Activated CD4-positive, alpha-beta T cell treated with anti-CD3 and anti-CD28 coated beads, Interleukin-10, Interleukin-2, amounts not matched to agents 100 ng/mL and 50 ng/mL, durations not matched to agents 16 hours and 8 hours (primary cell): ENCODE data around the gene TENT4A.

Experiments used
- DNase-seq: peaks from one replicate; pipeline ENCODE4 v3.0.0-alpha.2; 2020

TENT4A gene

DNA sequence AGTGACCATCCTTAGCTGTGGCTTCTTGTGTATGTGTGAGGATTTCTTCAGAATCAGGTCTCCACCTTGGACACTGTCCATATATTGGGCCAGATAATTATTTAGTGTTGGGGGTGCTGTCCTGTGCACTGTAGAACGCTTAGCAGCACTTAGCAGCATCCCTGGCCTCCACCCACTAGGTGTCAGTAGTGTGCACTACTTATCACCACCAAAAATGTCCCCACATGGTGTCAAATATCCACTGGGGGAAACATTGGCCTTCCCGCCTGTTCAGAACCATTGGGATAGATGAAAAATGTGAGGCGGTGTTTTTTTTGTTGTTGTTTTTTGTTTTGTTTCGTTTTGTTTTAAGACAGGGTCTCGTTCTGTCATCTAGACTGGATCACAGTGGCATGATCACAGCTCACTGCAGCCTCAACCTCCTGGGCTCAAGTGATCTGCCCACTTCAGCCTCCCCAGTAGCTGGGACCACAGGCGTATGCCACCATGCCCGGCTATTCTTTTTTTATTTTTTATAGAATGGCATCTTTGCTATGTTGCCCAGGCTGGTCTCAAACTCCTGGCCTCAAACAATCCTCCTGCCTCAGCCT lies 67.7 kb downstream of the TENT4A start:
- peak; percentile 45 for DNase-seq

DNA sequence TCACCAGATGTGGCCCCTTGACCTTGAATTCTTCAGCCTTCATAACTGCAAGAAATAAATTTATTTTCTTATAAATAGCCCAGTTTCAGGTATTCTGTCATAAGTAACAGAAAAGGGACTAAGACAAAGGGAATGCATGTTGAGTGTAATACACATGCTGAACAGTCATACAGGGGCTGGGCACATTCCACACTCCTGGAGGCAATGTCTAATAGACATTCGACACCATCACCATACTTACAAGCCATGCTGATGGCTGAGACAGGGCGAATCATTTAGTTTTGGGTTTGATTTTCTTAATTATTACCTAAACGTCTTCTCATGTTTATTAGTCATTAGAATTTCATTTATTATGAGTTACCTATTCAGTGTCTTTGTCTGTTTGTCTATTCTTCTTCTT lies 68.5 kb downstream of the TENT4A start:
- DNase-seq: no peak

DNA sequence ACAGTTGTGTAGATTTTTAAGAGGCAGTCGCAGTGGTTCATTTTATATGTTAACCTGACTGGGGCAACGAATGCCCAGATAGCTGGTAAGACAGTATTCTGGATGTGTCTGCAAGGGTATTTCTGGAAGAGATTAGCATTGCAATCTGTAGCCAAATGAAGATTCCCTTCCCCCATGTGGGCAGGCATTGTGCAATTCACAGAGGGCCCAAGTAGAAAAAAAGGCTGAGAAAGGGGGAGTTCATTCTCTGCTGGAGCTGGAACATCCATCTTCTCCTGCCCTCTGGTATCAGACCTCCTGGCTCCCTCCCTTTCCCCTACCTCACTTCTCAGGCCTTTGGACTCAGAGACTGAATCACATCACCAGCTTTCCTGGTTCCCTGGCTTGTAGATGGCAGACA lies 70.6 kb downstream of the TENT4A start:
- DNase-seq: no peak

DNA sequence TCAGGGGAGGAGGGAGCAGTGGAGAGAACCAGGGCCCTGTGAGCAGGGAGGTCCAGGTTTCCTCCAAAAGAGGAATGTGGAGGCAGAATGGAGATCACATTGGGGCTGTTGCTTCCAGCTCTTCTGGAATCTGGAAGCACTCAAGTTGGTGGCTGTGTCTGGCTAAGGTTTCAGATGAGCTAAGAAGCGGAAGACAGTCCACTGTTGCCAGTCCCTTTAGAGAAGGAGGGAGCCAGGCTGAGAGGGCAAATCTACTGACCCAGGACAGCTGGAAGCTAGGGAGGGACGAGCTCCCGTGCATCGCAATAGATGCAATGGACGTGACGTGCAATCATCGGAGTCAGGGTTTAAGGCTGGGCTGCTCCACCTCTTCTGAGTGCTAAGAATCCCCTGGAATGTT lies 71.2 kb downstream of the TENT4A start:
- no peak for DNase-seq

DNA sequence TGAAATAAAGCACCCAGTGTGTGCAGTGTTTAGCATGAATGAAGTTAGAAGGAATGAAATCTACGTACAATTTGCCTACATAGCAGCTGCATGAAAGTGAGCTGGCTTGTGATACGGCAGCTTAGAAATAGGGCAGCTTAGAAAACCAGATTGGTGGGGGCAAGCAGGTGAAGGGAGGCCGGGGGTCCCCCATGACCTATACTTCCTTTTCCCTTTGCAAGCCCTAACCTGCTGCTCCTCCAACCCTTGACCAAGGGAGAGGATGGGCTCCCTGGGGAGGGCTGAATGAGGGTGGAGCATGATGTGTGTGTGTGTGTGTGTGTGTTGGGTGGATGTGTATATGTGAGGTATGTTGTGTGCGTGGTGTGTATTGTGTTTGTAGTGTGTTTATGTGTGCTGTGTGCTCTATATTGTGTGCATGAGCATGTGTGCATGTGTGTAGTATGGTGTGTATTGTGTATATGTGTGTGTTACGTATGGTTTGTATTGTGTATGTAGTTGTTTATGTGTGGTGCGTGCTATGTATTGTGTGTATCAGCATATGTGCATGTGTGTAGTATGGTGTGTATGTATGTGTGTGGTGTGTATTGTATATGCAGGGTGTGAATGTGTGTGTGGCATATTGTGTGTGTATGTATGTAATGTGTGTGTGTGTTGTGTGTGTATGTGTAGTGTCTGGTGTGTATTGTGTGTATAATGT lies 72.1 kb downstream of the TENT4A start:
- DNase-seq: no peak

DNA sequence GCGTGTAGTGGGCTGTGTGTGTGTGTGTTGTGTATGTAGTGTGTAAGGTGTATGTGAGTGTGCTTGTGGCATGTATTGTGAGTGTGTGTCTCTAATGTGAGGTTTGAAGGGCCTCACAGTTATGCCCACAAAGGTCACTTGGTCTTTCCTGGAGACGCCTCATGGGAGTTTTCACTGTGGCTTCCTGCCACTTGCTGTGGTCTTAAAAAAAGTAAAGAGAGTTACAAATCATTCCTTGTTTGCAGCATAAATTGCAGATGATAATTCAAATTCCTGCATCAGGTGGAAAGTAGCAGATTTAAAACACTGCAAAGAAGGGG lies 72.6 kb downstream of the TENT4A start:
- no peak for DNase-seq

DNA sequence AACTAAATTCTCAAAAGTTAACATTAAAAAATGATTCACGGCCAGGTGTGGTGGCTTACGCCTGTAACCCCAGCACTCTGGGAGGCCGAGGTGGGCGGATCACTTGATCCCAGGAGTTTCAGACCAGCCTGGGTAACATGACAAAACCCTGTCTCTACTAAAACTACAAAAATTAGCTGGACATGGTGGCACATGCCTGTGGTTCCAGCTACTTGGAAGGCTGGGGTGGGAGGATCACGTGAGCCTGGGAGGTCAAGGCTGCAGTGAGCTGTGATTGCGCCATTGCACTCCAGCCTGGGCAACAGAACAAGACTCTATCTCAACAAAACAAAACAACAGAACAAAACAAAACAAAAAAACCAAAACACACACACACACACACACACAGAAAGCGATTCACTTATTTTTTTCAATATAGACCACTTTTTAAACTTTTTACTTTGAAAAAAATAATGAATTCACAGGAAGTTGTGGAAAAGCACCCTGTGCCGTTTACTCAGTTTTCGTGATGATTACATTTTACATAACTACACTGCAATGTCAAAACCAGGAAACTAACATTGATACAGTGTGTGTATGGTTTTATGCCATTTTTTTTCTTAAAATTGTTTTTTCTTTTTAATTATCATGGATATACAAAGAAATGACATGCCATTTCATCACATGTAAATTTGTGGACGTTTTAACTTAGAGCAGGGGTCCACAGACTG lies 73.7 kb downstream of the TENT4A start:
- DNase-seq: no peak

DNA sequence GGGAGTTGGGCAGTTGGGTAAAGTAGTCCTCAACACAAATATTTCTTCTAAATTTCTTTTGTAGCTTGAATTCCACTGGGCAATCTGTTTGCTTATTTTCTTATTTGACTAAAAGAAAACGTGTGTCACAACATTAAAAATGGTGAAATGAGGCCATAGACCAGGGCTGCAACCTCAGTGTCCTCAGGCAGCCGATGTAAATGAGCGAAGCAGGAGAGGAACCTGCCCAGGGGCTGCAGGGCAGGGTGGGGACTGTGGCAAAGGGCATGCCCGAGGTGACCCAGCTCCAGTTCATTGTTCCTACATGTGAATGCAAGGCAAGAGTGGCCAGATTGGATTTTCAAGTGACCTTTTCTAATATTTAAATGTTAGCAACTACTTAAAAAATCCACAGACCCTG lies 74.7 kb downstream of the TENT4A start:
- no peak for DNase-seq

DNA sequence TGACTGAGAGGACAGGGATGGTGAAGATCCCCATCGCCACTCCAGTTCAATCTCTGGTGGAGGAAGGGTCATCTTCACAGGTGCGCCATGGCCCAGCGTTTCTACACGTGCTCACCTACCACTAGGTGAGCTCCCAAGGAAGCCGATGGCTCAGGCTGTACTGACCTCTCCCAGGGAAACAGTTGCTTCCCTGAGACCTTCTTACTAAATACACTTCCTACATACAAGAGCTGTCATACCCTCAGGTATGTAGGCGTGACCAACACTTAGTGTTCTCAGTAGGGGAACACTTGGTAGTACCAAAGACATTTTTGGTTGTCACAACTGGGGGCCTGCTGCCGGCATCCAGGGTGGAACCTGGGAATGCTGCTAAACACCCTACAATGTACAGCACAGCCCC lies 75.2 kb downstream of the TENT4A start:
- DNase-seq: no peak

DNA sequence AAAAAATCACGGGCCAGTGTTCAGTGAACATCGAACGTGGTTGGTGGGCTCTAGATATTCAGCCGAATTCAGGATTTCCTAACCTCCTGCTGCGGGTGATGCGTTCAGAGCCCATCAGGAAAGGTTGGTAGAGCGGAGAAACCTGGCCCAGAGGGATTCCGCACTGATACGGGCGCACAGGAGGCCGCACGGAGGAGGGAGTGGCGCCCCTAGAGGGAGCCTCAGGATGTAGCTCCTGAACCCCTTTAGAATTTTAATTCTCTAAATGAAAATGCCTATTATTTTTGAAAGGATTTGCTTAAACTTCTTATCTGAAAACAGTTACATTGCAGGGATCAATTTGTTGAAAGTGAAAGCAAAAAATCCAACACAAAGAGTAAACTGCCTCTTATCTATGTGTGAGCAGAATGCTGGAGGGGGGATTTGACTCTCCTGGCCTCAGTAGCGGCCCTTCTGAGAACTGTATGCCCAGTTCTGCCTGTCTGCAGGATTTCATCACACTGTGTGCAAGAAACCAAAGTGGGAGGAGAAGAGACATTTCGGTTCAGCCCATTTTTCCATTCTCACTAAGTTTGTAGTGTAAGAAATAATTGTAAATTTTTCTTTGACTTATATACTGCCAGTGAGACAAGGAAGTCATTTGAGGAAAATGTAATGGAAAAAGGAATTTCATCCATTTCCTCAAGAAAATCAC lies 75.9 kb downstream of the TENT4A start:
- no peak for DNase-seq

DNA sequence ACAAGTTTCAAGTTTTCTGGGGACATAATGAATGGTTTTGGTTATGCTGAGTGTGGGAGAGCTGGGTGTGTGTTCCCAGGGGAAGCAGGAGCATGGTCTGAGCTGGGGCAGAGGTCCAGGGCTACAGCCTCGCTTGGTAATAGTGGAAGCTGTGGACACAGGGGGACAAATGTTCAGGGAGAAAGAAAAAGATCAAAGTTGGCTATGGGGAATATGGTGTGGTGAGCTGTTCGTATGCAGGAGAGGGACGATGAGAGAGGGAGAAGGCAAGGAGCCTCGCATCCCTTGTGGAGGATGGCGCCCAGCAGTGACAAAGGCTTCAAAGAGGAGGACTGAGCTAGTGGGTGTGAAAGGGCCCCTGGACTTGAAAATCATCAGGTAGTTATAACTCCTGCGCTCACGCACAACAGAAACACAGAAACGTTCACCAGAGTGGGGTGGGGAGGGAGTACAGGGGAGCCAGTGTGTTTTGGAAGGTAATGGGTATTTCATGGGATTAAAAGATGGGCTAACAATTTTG lies 77.2 kb downstream of the TENT4A start:
- DNase-seq: no peak

DNA sequence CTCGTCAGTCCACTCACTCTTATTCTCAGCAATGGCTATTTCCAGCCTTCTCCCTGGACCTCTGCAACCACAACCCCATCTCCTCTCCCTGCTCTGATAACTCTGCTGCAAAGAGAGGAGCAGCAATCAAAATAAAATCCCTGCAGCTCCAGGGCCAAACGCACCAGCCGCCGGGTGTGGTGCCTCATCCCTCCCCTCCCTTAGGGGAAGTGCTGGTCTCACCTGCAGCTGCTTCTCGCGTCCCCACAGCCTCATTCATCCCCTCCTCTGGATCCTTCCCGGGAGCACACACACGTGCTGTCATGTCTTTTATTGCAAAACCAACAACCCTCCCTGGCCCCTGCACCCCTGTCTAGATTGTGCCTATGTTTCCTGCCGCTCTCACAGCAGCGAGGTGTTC lies 77.8 kb downstream of the TENT4A start:
- no peak for DNase-seq

DNA sequence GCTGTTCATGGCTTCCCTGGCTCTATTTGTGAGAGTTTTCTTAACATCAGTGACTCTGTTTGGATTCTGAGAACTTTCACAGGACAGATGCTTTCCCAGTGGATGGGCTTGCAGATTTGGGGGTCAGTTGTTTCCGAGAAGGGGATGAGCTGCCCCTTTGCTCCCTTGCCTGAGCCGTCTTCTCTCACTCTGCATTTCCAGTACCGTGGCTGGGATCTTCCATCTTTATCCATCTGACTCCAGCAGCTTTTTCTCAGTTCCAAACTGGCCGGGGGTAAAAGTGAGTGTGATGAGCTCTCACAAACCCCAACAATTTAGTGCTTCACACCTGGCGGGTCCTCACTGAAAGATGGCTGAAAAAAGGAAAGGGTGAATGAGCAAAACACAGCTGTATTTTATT lies 79.1 kb downstream of the TENT4A start:
- no peak for DNase-seq

DNA sequence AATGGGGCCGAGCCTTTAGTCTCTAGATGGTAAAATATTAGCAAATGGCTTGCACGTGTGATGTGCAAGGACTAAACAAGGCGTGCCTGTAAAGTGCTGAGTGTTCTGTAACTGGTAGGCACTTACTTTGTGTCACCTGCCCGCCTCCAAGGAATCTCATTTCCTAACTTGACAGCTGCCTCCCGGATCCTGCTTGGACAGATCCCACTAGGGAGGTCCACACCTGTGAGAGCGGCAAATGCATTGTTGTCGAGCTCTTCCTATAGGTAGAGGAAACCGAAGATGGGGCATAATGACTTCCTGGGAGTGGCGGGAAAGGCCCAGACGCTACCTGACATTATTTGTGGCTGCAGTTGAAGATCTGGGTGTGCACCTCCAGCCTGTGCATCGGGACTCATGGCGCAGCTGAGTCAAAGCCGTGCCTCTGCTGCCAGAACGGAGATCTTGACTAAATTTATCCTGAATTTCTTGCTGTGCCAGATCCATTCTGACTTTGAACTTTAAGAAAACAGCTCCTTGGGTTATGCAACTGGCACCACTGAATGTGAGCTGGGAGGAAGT lies 79.8 kb downstream of the TENT4A start:
- no peak for DNase-seq

DNA sequence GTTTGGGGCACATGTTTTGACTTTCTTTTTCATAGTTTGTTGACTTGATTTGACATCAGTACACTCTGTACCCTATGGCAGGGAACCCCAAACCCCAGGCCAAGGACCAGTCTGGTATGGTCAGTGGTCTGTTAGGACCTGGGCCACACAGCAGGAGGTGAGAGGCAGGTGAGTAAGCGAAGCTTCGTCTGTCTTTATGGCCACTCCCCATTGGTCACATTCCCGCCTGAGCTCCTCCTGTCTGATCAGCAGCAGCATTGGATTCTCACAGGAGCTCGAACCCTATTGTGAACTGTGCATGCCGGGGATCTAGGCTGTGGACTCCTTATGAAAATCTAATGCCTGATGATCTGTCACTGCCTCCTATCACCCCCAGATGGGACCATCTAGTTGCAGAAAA lies 88.0 kb downstream of the TENT4A start:
- DNase-seq: no peak

DNA sequence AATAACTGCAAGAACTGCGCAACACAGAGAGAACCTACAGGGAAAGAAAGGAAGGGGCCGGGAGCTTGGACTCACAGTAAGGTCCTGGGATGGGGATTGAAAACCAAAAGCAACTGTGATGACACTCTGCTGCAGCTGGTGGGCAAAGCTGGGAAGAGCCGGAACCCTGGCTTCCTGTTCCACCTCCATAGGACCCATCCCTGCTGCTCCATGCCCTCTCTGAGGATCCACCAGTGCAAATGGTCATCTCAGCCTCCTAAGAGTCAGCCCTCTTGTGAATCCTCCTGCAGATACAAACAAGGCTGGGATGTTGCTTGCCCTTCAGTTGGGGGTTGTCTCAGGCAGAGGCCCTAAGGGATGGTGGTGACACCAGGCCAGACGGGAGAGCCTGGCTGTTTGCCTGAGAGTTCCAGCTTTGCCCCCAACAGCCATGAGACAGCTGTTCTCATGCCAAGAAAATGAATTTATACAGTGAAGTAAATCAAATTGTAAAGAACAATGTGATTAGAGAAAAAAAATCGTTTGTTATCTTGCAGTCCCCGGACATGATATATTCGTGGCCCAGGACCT lies 90.8 kb downstream of the TENT4A start:
- DNase-seq: no peak

DNA sequence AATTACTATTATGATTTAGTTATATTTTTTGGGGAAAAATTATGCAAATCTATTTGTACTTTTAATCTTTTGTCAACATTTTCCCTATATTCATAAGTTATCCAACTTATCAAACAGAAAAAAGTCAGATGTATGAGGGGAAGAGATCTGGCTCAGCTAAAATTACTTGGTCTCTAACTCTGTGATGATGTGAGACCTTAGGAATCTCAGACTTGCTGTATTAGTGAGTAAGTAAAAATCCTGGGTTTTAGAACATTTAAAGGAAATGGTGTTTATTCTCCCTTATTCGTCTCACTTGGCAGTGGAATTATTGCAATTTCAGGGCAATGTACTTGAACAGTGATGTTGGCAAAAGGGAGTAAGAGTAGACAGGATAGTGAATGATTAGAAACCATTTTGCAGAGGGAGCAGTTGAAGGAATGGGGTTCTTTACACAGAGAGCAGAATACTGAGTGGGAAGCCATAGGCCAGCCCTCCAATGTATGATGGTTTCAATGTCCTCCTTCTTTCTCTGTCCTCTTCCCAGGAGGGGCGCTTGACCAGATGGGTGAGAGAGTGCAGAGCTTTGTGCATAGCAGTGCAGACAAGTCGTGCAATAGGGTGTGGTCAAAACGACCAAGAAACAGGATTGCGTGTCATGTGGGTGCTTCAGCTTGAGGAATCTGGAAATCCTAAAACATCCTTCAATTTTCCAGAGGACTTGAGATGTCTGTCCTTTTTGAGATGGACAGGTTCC lies 91.7 kb downstream of the TENT4A start:
- no peak for DNase-seq

DNA sequence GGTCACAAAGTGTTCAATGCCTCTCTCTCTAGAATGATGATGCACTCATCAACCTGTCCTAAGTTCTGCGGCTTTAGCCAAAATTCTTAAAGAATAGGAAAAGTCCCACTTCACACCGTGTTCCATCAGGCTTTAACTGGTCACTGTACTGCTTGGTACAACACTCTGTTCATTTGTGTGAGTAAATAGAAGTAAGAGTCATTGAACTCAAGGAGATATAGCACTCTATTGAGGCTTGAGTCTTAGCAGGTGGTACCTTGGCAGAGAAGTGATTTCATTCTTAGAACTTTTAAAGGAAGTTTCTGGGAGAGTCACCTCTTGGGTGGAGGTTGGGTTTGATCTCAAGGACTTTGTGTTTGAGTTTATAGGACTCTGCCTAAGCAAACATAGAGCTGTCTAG lies 92.6 kb downstream of the TENT4A start:
- DNase-seq: no peak
